ENCODE data around the gene HEYL. TPM values are rescaled to one million over a fixed set of nuclear protein-coding genes. Genes with fewer than 3 reads are reported as not detected.

Gene HEYL
- total RNA-seq, 1 experiment from 2014 or later = 8.8 TPM

- no TSS peak for BruUV-seq (replicated peaks)
- RAD21 ChIA-PET (ENCODE audit: low non-redundant PET in 1 of 2, low total read pairs in 2 of 2, uncharacterized antibody in 2 of 2, unreplicated experiment in 2 of 2) = no interaction called here
- Histone ChIP-seq H3K27ac (ENCODE audit: low read depth, low read length) (no peak overlapping the region), H2AFZ (ENCODE audit: low read depth, low read length, poor library complexity, severe bottlenecking) (no peak overlapping the region), H3K36me3 (ENCODE audit: control insufficient read depth in 1 of 2, insufficient read depth in 2 of 2, low read length in 2 of 2) (no peaks in the 10 kb centered on the region), H3K4me3 (replicated peaks in 1 of 2; ENCODE audit: low read depth in 1 of 2, low read length in 2 of 2) (no peak overlapping the region), H3K4me1 (ENCODE audit: control insufficient read depth in 1 of 2, insufficient read depth in 2 of 2, low read length in 2 of 2) (peaks cover 0 to under 1% of the 10 kb centered on the region in 2 experiments; a peak in 1 of 4 replicates), H3K9ac (ENCODE audit: low read length) (no peak overlapping the region), H3K27me3 (ENCODE audit: insufficient read depth, low read length) (no peaks in the 10 kb centered on the region), H3K4me2 (ENCODE audit: low read length) (no peak overlapping the region), H3K9me3 (ENCODE audit: control insufficient read depth in 1 of 2, insufficient read depth in 1 of 2, low read depth in 1 of 2, low read length in 2 of 2) (no peaks in the 10 kb centered on the region), H3K9me2 (ENCODE audit: insufficient read depth) (no peaks in the 10 kb centered on the region), H4K20me1 (ENCODE audit: insufficient read depth) (no peaks in the 10 kb centered on the region), H3K79me2 (ENCODE audit: insufficient read depth, low read length) (no peaks in the 10 kb centered on the region)
- ATAC-seq (no peak), DNase-seq (ENCODE audit: low read depth, low spot score) (no peak)
- intact Hi-C loops (cut with micrococcal nuclease) = no loop called here
- CTCF ChIA-PET = interaction anchor here (1.6 to 5.6 kb wide), 3 partner anchors 14 to 49 kb away, joined by 4 to 38 read pairs (median 5); no protein-coding TSS in a partner anchor
- POLR2A ChIA-PET = interaction anchor here (0.9 kb wide), 1 partner anchor 65 kb away, joined by 4 read pairs; no protein-coding TSS in a partner anchor
- no peak for TF ChIP-seq CEBPB (IDR thresholded peaks at IDR 0.05; ENCODE audit: low read depth)
- TF ChIP-seq MAX (IDR thresholded peaks at IDR 0.05) = no peak
- TF ChIP-seq FOSL1 (IDR thresholded peaks at IDR 0.05; ENCODE audit: low read depth) = no peak
- TF ChIP-seq REST (IDR thresholded peaks at IDR 0.05; ENCODE audit: low read depth) = no peak
- TF ChIP-seq SP1 (IDR thresholded peaks at IDR 0.05; ENCODE audit: low read depth) = no peak
- TF ChIP-seq YY1 (IDR thresholded peaks at IDR 0.05; ENCODE audit: extremely low read depth, insufficient replicate concordance, low read depth, low read length) = no peak
- no peak for TF ChIP-seq ZNF274 (IDR thresholded peaks at IDR 0.05; ENCODE audit: low read depth, low read length)
- no peak for TF ChIP-seq EGR1 (IDR thresholded peaks at IDR 0.05; ENCODE audit: low read depth)
- TF ChIP-seq CTCF (IDR thresholded peaks at IDR 0.05 in 2 of 3, conservative IDR thresholded peaks at IDR 0.05 in 1 of 3; ENCODE audit: borderline replicate concordance in 1 of 3, insufficient read depth in 1 of 3, low read depth in 2 of 3, low read length in 2 of 3) = no peak
- no peak for TF ChIP-seq POLR2AphosphoS5 (IDR thresholded peaks at IDR 0.05; ENCODE audit: low read depth, low read length)
- no peak for TF ChIP-seq SRF (IDR thresholded peaks at IDR 0.05; ENCODE audit: low read depth)
Measured at GRCh38 chr1:39671433-39671792, 32.0 kb upstream of the HEYL start.

Measured in HCT116 (cell line).